NT2/D1 (cell line): ENCODE results near the gene TP53I13.
A peak's percentile ranks its signal among the peaks of the same experiment; 100 is the strongest.

Experiments
- DNase-seq: peaks from one replicate; pipeline ENCODE4 v3.0.0-alpha.2; 2011; ENCODE audit warnings: low read depth, low spot score
- H3K27me3 ChIP-seq: 2 replicates; pipeline ENCODE4 v1.6.0; 2011; ENCODE audit warnings: mild to moderate bottlenecking; ENCODE audit not compliant: insufficient read length, insufficient read depth
- H3K36me3 ChIP-seq: 2 replicates; pipeline ENCODE4 v1.6.1; 2011; ENCODE audit warnings: mild to moderate bottlenecking, low read length, mixed read lengths; ENCODE audit not compliant: insufficient read depth, insufficient read length
- H3K4me1 ChIP-seq: 2 replicates; pipeline ENCODE4 v1.5.1; 2011; ENCODE audit not compliant: insufficient read depth, insufficient read length
- H3K4me3 ChIP-seq: 2 replicates; pipeline ENCODE4 v1.5.1; 2011; ENCODE audit warnings: low read depth; ENCODE audit not compliant: insufficient read length
- H3K9ac ChIP-seq: 2 replicates; pipeline ENCODE4 v1.6.0; 2011; ENCODE audit warnings: low read depth; ENCODE audit not compliant: insufficient read length
- H3K9me3 ChIP-seq: 2 replicates; pipeline ENCODE4 v1.5.1; 2011; ENCODE audit warnings: mild to moderate bottlenecking, low read length; ENCODE audit not compliant: insufficient read depth
- SUZ12 ChIP-seq: IDR thresholded peaks from 2 replicates; pipeline ENCODE4 v1.6.1; 2011; ENCODE audit not compliant: insufficient read length, insufficient read depth; ENCODE audit errors: extremely low read depth
- YY1 ChIP-seq: IDR thresholded peaks from 2 replicates; pipeline ENCODE4 v1.6.1; 2011; ENCODE audit not compliant: insufficient read length, insufficient read depth
- ZNF274 ChIP-seq: IDR thresholded peaks from 2 replicates; pipeline ENCODE4 v1.6.1; 2011; ENCODE audit warnings: mild to moderate bottlenecking, low read depth, low read length

TP53I13 gene

DNA sequence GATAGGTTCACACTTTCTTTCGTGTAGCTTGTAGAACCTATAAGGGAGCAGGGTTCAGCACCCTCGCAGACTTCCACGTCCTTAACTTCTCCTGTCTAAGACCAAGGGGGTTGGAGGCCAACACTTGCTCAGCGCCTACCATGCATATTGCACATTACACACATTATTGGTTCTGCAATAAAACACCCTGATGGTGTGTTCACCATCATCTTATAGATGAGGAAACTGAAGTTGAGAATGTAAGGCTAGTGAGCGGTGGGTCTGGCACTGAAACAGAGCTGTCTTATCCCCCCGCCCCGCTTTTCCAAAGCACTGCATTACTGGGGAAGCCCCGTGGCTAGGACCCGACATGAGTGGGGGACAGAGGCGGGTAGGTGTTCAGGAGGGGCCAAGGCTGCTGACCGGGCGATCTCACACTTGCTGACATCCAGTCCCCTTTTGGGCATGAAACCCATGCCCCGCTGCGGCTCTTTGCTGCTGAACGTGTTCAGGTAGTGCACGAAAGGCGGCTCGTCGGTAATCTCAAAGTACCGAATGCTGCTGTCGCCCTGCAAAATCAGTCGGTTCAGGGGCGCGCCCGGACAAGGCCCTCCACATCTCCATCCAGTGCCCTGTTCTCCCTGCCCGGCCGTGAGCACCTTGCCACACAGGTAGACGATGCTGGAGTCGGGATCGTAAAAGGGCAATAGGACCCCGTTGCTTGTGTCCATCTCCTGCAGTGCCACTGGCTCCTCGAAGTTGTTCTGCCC, 48.0 kb downstream of the TP53I13 start:
- DNase-seq = no peak
- Histone ChIP-seq H3K4me3 (peak overlapping the region; percentile 29), H3K27me3 (peaks cover 58% of the 10 kb centered on the region), H3K9ac (peak overlapping the region; percentile 44), H3K36me3 (no peaks in the 10 kb centered on the region), H3K4me1 (peaks cover 26% of the 10 kb centered on the region), H3K9me3 (peaks cover 18% of the 10 kb centered on the region; the same call in 1 of the 2 replicates)
- TF ChIP-seq SUZ12 (no peak), YY1 (no peak), ZNF274 (no peak)

DNA sequence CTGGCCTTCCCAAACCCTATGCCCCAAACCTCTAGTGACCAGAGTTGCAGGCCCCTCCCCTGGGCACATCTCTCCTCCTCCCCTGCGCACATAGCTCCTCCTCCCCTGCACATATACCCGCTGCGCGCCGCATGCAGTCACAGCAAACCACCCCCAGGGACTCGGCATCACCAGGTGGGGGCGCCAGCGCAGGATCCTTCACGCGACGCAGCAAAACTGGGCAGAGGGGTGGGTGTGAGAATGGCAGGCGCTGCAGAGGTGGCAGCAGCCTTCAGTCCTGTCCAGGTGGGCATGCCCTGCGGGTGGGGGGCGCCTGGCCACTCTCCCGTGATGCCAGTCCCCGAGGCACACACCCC, 48.6 kb downstream of the TP53I13 start:
- Histone ChIP-seq H3K4me3 (no peak overlapping the region), H3K9me3 (peaks cover 15% of the 10 kb centered on the region; the same call in 1 of the 2 replicates), H3K9ac (no peak overlapping the region), H3K27me3 (peaks cover 64% of the 10 kb centered on the region), H3K4me1 (peaks cover 26% of the 10 kb centered on the region), H3K36me3 (no peaks in the 10 kb centered on the region)
- no peak for DNase-seq
- TF ChIP-seq ZNF274 (no peak), YY1 (no peak), SUZ12 (no peak)

DNA sequence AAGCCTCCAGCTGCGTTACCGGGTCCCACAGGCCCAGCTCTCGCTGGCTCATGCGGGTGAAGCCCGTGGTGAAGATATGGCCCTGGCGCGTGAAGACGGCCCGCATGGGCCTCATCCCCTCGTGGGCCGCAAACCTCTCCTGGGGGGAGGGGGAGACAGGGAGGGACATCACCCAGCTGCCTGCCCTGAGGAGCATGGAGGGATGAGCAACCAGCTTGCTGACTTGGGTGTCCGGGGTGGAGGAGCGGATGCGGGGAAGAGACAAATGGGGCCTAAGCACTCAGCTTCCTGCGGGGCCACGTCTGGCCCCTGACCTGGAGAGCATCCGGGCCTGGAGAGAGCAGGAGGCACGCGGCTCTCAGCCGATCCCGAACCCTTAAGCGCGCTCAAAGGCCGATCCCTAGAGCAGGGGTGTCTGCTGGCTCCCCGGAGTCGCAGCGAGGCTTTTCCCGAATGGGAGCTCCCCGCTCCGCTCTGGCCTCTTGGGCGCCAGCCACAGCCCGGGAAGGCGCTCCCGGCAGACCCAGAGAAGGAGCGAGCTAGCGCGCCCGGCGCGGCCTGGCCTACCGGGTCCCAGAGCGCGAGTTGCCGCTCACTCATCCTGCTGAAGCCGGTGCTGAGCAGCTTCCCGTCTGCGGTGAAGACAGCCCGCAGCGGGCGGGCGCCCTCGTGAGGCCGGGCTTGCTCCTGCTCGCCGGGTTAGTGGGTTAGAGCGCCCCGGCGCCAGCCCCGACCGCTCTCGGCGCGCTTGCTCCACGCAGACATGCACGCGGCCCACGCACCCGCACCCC, 49.2 kb downstream of the TP53I13 start:
- DNase-seq = no peak
- H3K36me3 ChIP-seq = no peaks in the 10 kb centered on the region
- H3K27me3 ChIP-seq = peaks cover 67% of the 10 kb centered on the region
- H3K4me3 ChIP-seq = no peak overlapping the region
- H3K9me3 ChIP-seq = peaks cover 10% of the 10 kb centered on the region; the same call in 1 of the 2 replicates
- H3K4me1 ChIP-seq = peaks cover 26% of the 10 kb centered on the region
- TF ChIP-seq SUZ12 (no peak), ZNF274 (no peak), YY1 (no peak)
- H3K9ac ChIP-seq = peak overlapping the region; percentile 50

DNA sequence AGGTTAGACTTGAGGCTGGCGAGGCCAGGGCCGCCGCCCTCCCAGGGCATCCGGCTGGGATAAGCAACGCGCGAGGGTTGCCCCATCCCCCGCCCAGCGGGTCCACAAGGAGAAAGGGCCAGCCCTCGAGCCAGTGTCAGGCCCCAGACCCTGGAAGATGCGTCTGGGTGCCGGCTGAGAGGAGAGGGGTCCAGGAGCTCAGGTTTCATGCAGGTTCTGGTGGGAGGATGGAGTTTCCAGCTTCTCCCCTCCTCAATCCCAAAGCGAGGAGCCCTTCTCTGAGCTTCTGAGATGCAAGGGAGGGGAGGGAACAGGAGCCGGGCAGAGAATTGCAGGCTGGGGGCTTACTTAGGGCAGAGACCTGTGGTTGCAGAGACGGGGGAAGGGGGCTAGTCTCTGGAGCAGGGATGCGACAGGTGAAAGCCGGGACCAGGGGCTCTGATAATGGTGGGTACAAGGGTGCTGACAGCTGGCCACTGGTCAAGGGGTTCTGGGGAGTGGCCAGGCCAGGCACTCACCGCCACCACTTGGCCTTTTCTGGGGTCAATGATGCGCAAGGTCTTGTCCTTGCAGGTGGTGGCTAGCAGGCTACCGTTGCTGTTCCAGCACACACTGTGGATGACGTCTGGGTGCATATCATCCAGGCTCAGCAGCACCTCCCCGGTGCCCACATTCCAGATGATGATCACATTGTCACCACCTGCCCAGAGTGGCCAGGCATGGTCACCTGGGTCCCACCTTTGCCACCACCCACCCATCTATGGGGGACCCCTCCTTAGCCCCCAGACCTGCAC, 50.0 kb downstream of the TP53I13 start:
- TF ChIP-seq ZNF274 = no peak
- no peak for TF ChIP-seq SUZ12
- TF ChIP-seq YY1 = no peak
- no peak for DNase-seq
- Histone ChIP-seq H3K4me3 (no peak overlapping the region), H3K36me3 (no peaks in the 10 kb centered on the region), H3K9ac (peak overlapping the region; percentile 50), H3K27me3 (peaks cover 67% of the 10 kb centered on the region), H3K4me1 (peaks cover 30% of the 10 kb centered on the region), H3K9me3 (peaks cover 6% of the 10 kb centered on the region; the same call in 1 of the 2 replicates)

DNA sequence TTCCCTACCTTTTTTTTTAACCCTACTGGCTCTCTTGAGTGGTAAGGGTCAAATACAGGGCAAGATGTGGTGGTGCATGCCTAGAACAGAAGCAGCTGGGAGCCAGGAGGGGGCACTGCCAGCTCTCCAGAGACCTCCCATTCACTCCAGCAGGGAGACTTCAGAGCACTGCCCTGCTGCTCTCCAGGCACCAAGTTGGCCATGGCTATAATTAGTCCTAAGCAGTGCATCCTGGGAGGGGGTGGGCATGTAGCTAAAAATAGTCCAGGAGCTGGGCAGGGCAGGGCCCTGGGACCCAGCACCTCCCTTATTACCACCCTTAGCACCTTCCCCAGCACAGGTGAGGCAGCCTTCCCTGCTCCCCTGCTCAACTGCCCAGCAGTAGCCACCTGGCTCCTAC, 50.8 kb downstream of the TP53I13 start:
- peaks cover 71% of the 10 kb centered on the region for H3K27me3 ChIP-seq

DNA sequence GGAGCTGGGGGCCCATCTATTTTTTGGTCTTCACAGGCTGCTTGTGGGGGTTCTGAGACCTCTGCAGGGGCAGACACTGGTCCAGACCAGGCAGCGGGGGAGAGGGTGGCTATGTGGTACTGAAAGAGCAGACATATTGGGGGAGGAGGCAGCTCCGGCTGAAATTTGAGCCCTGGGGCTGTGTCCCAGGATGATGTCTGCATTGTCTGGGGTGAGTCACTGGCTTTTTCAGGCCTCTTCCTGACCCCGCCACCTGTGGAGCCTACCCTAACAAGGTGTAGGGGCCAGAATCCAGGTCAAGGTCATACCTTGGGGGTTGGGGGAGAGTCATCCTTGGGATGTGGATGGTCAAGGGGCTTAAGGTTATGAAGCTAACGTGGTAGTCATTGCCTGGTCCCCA, 51.8 kb downstream of the TP53I13 start:
- peak; percentile 39 for DNase-seq
- TF ChIP-seq YY1 (peak; percentile 21), SUZ12 (no peak)
- Histone ChIP-seq H3K36me3 (no peaks in the 10 kb centered on the region), H3K27me3 (peaks cover 61% of the 10 kb centered on the region), H3K4me1 (peaks cover 26% of the 10 kb centered on the region), H3K9me3 (peaks cover 6% of the 10 kb centered on the region; the same call in 1 of the 2 replicates), H3K9ac (no peak overlapping the region), H3K4me3 (no peak overlapping the region)

More for the DNA sequence above, 50.8 kb downstream of the TP53I13 start:
- Histone ChIP-seq H3K9me3 (peaks cover 6% of the 10 kb centered on the region; the same call in 1 of the 2 replicates), H3K4me1 (peaks cover 28% of the 10 kb centered on the region), H3K36me3 (no peaks in the 10 kb centered on the region), H3K4me3 (no peak overlapping the region), H3K9ac (no peak overlapping the region)
- no peak for TF ChIP-seq SUZ12
- DNase-seq = no peak
